Activated CD4-positive, alpha-beta memory T cell treated with anti-CD3 and anti-CD28 coated beads, Interleukin-2, amount 10 ng/mL, durations not matched to agents 7 days and 5 days (primary cell): ENCODE results near the gene TMEM270. TPM values are rescaled to one million over a fixed set of nuclear protein-coding genes. Genes with fewer than 3 reads are reported as not detected.

Source experiments
- total RNA-seq, 2 experiments: library from RNA; stranded (reverse); gene quantifications; one replicate each; pipeline ENCODE4 v1.2.3, GENCODE V29; 2021

The TMEM270 gene
- total RNA-seq, 2 experiments from 2014 or later = not detected

Other genes with a start within 250 kb of the TMEM270 start
- gene MLXIPL, start 236.6 kb upstream of the TMEM270 start, total RNA-seq = not detected
- under 1 TPM; 0.33 to 0.40 TPM for gene VPS37D, start 193.3 kb upstream of the TMEM270 start, total RNA-seq
- 1 to 10 TPM; 5.9 to 6.4 TPM for gene DNAJC30, start 177.7 kb upstream of the TMEM270 start, total RNA-seq
- 10 to 100 TPM; 57.0 to 57.2 TPM for gene BUD23, start 177.6 kb upstream of the TMEM270 start, total RNA-seq
- gene STX1A, start 141.5 kb upstream of the TMEM270 start, total RNA-seq = 10 to 100 TPM; 27.9 to 30.7 TPM
- 10 to 100 TPM; 12.3 to 13.7 TPM for gene ABHD11, start 122.4 kb upstream of the TMEM270 start, total RNA-seq
- gene CLDN3, start 90.9 kb upstream of the TMEM270 start, total RNA-seq = not detected
- gene CLDN4, start 30.2 kb upstream of the TMEM270 start, total RNA-seq = under 1 TPM in 1 of 2 experiments, not detected in 1; 0.10 TPM
- 1 to 10 TPM; 3.3 to 3.7 TPM for gene METTL27, start 18.6 kb upstream of the TMEM270 start, total RNA-seq
- gene ELN, start 167.0 kb downstream of the TMEM270 start, total RNA-seq = not detected
- 10 to 100 TPM; 22.5 to 26.1 TPM for gene LIMK1, start 222.6 kb downstream of the TMEM270 start, total RNA-seq